ENCODE data around the gene FKBP2. TPM values are rescaled to one million over a fixed set of nuclear protein-coding genes. Genes with fewer than 3 reads are reported as not detected.

Gene FKBP2
- total and polyA plus RNA-seq, 2 of the 13 experiments (the other 11 are each of a cell fraction or from before 2014, with no cell fraction given) = 30.1 to 53.3 TPM

- TF ChIP-seq NR2F1 (CRISPR knock-in tag; IDR thresholded peaks at IDR 0.05) (no peak; a peak in 1 of 4 replicates), SAFB2 (CRISPR knock-in tag; IDR thresholded peaks at IDR 0.05; ENCODE audit: borderline replicate concordance, low read depth) (no peak), SOX6 (IDR thresholded peaks at IDR 0.05) (no peak), SOX6 (CRISPR knock-in tag; IDR thresholded peaks at IDR 0.05) (peak; percentile 31; the same call in 1 of the 2 replicates), MTF2 (CRISPR knock-in tag; IDR thresholded peaks at IDR 0.05; ENCODE audit: borderline replicate concordance) (no peak), PRPF4 (IDR thresholded peaks at IDR 0.05; ENCODE audit: low read depth, low read length, poor library complexity, severe bottlenecking) (no peak), CREBL2 (CRISPR knock-in tag; IDR thresholded peaks at IDR 0.05; ENCODE audit: borderline replicate concordance) (no peak), TIGD3 (CRISPR knock-in tag; IDR thresholded peaks at IDR 0.05; ENCODE audit: borderline replicate concordance) (no peak), TCF7 (IDR thresholded peaks at IDR 0.05; ENCODE audit: low read depth) (no peak), ZBTB1 (CRISPR knock-in tag; IDR thresholded peaks at IDR 0.05; ENCODE audit: borderline replicate concordance) (no peak), JDP2 (CRISPR knock-in tag; IDR thresholded peaks at IDR 0.05; ENCODE audit: borderline replicate concordance) (no peak), ZBTB7B (CRISPR knock-in tag; IDR thresholded peaks at IDR 0.05) (0 out of 2 replicates have a peak, but pooled peaks have one; percentile 62), RFX5 (IDR thresholded peaks at IDR 0.05; ENCODE audit: low read depth, low read length) (peak; percentile 39; the same call in 1 of the 2 replicates), ZNF770 (CRISPR knock-in tag; IDR thresholded peaks at IDR 0.05) (no peak), SRSF4 (IDR thresholded peaks at IDR 0.05; ENCODE audit: low read depth, low read length, poor library complexity, severe bottlenecking) (no peak), ZSCAN21 (CRISPR knock-in tag; IDR thresholded peaks at IDR 0.05; ENCODE audit: borderline replicate concordance) (0 out of 2 replicates have a peak, but pooled peaks have one; percentile 9), FOXA1 (IDR thresholded peaks at IDR 0.05) (no peak), FOXA1 (CRISPR knock-in tag; IDR thresholded peaks at IDR 0.05) (no peak), SNAI1 (CRISPR knock-in tag; IDR thresholded peaks at IDR 0.05; ENCODE audit: borderline replicate concordance) (no peak), SRY (CRISPR knock-in tag; IDR thresholded peaks at IDR 0.05) (peak; percentile 57; the same call in 1 of the 2 replicates), ZFP36L1 (CRISPR knock-in tag; IDR thresholded peaks at IDR 0.05) (no peak; the same call in 1 of the 2 replicates), MBD4 (IDR thresholded peaks at IDR 0.05; ENCODE audit: borderline replicate concordance, low read length) (no peak), ZNF207 (IDR thresholded peaks at IDR 0.05; ENCODE audit: borderline replicate concordance) (no peak)
- TF ChIP-seq, protein P1, sequence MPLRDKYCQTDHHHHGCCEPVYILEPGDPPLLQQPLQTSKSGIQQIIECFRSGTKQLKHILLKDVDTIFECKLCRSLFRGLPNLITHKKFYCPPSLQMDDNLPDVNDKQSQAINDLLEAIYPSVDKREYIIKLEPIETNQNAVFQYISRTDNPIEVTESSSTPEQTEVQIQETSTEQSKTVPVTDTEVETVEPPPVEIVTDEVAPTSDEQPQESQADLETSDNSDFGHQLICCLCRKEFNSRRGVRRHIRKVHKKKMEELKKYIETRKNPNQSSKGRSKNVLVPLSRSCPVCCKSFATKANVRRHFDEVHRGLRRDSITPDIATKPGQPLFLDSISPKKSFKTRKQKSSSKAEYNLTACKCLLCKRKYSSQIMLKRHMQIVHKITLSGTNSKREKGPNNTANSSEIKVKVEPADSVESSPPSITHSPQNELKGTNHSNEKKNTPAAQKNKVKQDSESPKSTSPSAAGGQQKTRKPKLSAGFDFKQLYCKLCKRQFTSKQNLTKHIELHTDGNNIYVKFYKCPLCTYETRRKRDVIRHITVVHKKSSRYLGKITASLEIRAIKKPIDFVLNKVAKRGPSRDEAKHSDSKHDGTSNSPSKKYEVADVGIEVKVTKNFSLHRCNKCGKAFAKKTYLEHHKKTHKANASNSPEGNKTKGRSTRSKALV (CRISPR knock-in tag; IDR thresholded peaks at IDR 0.05) = 0 out of 2 replicates have a peak, but pooled peaks have one; percentile 64
Observed at GRCh38 chr11:64240435-64241240, at the start of gene FKBP2 (continued).

All from HepG2 (cell line).